SU-DHL-6 (cell line): ENCODE data around the gene CLSTN2.

ENCODE experiments used
- EZH2phosphoT487 ChIP-seq: fragments of 200-600 bp; sonication (generic), shearing (Covaris generic); conservative IDR thresholded peaks from 2 replicates; pipeline ENCODE4 v1.6.1; 2018; ENCODE audit warnings: mild to moderate bottlenecking, antibody characterized with exemption, low read length, moderate library complexity, mixed read lengths
- TF ChIP-seq, protein P1 (sequence below): fragments of 200-600 bp; sonication (generic); IDR thresholded peaks from one replicate; pipeline ENCODE4 v1.5.1; 2017; ENCODE audit warnings: antibody characterized with exemption, mild to moderate bottlenecking, low read length, moderate library complexity; ENCODE audit not compliant: insufficient read depth, poor library complexity, severe bottlenecking

DNA sequence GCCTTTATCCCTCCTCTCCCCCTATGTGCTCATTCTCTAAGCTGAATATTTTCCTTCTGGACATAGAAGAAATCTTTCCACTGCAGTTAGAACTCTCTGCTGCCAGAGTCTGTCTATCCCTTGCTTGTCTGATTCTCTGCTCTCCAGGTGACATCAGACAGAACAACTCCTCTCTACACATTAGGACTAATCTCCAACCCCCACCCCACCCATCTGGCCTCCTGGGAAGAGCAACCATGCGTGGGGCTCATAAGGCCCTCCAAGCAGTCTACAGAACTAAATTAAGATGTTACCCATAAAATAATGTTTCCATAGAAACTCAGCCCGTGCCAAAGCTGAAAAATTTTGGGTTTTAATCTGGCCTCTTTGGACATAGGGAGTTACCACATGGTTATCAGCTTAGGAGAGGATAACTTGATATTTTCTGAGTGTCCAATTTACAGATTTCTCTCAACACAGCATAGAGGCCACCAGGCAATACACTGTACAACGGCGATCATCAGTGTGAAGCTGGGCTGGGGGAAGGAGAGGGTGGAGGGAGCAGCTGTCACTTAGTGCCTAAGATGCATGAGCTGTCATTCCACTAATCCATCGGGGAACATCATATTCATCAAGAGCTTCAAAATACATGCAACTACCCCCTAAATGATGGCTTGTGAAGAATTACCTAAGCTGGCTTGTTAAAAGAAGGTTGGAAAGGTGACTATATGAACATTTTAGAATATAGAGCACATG, 199.4 kb downstream of the CLSTN2 start:
- TF ChIP-seq, protein P1, sequence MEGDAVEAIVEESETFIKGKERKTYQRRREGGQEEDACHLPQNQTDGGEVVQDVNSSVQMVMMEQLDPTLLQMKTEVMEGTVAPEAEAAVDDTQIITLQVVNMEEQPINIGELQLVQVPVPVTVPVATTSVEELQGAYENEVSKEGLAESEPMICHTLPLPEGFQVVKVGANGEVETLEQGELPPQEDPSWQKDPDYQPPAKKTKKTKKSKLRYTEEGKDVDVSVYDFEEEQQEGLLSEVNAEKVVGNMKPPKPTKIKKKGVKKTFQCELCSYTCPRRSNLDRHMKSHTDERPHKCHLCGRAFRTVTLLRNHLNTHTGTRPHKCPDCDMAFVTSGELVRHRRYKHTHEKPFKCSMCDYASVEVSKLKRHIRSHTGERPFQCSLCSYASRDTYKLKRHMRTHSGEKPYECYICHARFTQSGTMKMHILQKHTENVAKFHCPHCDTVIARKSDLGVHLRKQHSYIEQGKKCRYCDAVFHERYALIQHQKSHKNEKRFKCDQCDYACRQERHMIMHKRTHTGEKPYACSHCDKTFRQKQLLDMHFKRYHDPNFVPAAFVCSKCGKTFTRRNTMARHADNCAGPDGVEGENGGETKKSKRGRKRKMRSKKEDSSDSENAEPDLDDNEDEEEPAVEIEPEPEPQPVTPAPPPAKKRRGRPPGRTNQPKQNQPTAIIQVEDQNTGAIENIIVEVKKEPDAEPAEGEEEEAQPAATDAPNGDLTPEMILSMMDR, result no peak
- TF ChIP-seq EZH2phosphoT487, result no peak
